Keratinocyte (primary cell): ENCODE data around the gene ZNF443. TPM values are rescaled to one million over a fixed set of nuclear protein-coding genes. Genes with fewer than 3 reads are reported as not detected.
A peak's percentile ranks its signal among the peaks of the same experiment; 100 is the strongest.
"Not testable (repeated sequence)": the region's sequence is repeated elsewhere in the genome, so short reads cannot be mapped to it uniquely, and the experiment has no call there.

Experiments used
- DNase-seq: peaks from one replicate; pipeline ENCODE4 v3.0.0-alpha.2; 2011; ENCODE audit warnings: low read depth, missing footprints, low spot score
- FAIRE-seq: peaks from 2 replicates; lab custom pipeline; 2011; peaks lifted over from hg19 to GRCh38; lab: Jason Lieb, UNC
- H2AFZ ChIP-seq: 2 replicates; pipeline ENCODE4 v1.6.0; 2012; ENCODE audit warnings: low read length, control low read depth, inconsistent platforms; ENCODE audit not compliant: control insufficient read depth
- H3K27ac ChIP-seq: 2 replicates; pipeline ENCODE4 v1.5.1; 2011; ENCODE audit warnings: low read length; ENCODE audit not compliant: control insufficient read depth, insufficient read depth
- H3K27me3 ChIP-seq: 3 replicates; pipeline ENCODE4 v1.6.0; 2011; ENCODE audit warnings: low read length; ENCODE audit not compliant: control insufficient read depth, insufficient read depth; ENCODE audit errors: extremely low read depth
- H3K36me3 ChIP-seq, 2 experiments: 2 replicates in 1 of 2; 3 replicates in 1 of 2; pipeline ENCODE4 v1.5.1; 2011; ENCODE audit warnings: low read length in 2 of 2, mild to moderate bottlenecking in 1 of 2; ENCODE audit not compliant: control insufficient read depth in 2 of 2, insufficient read depth in 2 of 2; ENCODE audit errors: extremely low read depth in 1 of 2
- H3K4me1 ChIP-seq: 3 replicates; pipeline ENCODE4 v1.5.1; 2011; ENCODE audit warnings: low read length; ENCODE audit not compliant: control insufficient read depth, insufficient read depth; ENCODE audit errors: extremely low read depth
- H3K4me2 ChIP-seq: 3 replicates; pipeline ENCODE4 v1.6.0; 2011; ENCODE audit warnings: low read depth, low read length; ENCODE audit not compliant: control insufficient read depth, insufficient read depth; ENCODE audit errors: extremely low read depth
- H3K4me3 ChIP-seq, 3 experiments: fragments of 200-600 bp in 1 of 3; sonication (generic) in 1 of 3; 2 replicates in 2 of 3; 3 replicates in 1 of 3; pipeline ENCODE4 v1.5.1; 2011 to 2016; ENCODE audit warnings: low read length in 3 of 3, mild to moderate bottlenecking in 3 of 3, control low read depth in 2 of 3, inconsistent platforms in 1 of 3, low read depth in 1 of 3, mixed read lengths in 1 of 3, mixed run types in 1 of 3, moderate library complexity in 1 of 3; ENCODE audit not compliant: control insufficient read depth in 2 of 3, insufficient read depth in 2 of 3; ENCODE audit errors: extremely low read depth in 1 of 3
- H3K79me2 ChIP-seq: 2 replicates; pipeline ENCODE4 v1.6.0; 2012; ENCODE audit warnings: low read length; ENCODE audit not compliant: control insufficient read depth, insufficient read depth
- H3K9ac ChIP-seq: 3 replicates; pipeline ENCODE4 v1.6.0; 2011; ENCODE audit warnings: low read length; ENCODE audit not compliant: control insufficient read depth, insufficient read depth; ENCODE audit errors: extremely low read depth
- H3K9me1 ChIP-seq: 3 replicates; pipeline ENCODE4 v1.6.0; 2011; ENCODE audit warnings: low read length; ENCODE audit not compliant: control insufficient read depth, insufficient read depth; ENCODE audit errors: extremely low read depth
- H3K9me3 ChIP-seq: 2 replicates; pipeline ENCODE4 v1.5.1; 2012; ENCODE audit warnings: low read depth, low read length; ENCODE audit not compliant: control insufficient read depth
- H4K20me1 ChIP-seq: 3 replicates; pipeline ENCODE4 v1.6.0; 2011; ENCODE audit warnings: low read length; ENCODE audit not compliant: control insufficient read depth, insufficient read depth; ENCODE audit errors: extremely low read depth
- EZH2 ChIP-seq: IDR thresholded peaks from one replicate; pipeline ENCODE4 v1.6.1; 2012; ENCODE audit warnings: inconsistent platforms, mild to moderate bottlenecking, low read length, moderate library complexity
- dilution Hi-C: fragments of 300-500 bp; cut with MboI; formaldehyde crosslinking; loops from one replicate; pipeline ENCODE4 v1.7.0; 2020; ENCODE audit warnings: low sequenced_read_pairs; ENCODE audit not compliant: extremely low pct_ligation_motif_present
- polyA plus RNA-seq, 5 experiments: library from polyadenylated mRNA; depleted of rRNA in 3 of 5; stranded (reverse) in 3 of 5; stranded (forward) in 1 of 5; unstranded in 1 of 5; fragments of >200 nt; gene quantifications; 1 replicate in 1 of 5; 2 replicates in 3 of 5; 3 replicates in 1 of 5; pipeline versions ENCODE4 v1.2.1 to v1.2.3, GENCODE V29; 2011 to 2012; ENCODE audit warnings: missing spikeins in 2 of 5, low read depth in 1 of 5, low replicate concordance in 1 of 5
- TF ChIP-seq, protein P1 (sequence below), 3 experiments: IDR thresholded peaks in 1 of 3; conservative IDR thresholded peaks in 1 of 3; optimal IDR thresholded peaks in 1 of 3; 2 replicates in 2 of 3; 3 replicates in 1 of 3; pipeline versions ENCODE3 to v1.5.1; 2011; ENCODE audit warnings: low read length in 3 of 3, mild to moderate bottlenecking in 3 of 3, moderate library complexity in 2 of 3, control low read depth in 1 of 3, inconsistent platforms in 1 of 3; ENCODE audit not compliant: insufficient read depth in 2 of 3; ENCODE audit errors: extremely low read depth in 1 of 3

Gene ZNF443
- polyA plus RNA-seq, 1 donor (not counting 4 experiments of a cell fraction or from before 2014, with no cell fraction given): 3.1 TPM

DNA sequence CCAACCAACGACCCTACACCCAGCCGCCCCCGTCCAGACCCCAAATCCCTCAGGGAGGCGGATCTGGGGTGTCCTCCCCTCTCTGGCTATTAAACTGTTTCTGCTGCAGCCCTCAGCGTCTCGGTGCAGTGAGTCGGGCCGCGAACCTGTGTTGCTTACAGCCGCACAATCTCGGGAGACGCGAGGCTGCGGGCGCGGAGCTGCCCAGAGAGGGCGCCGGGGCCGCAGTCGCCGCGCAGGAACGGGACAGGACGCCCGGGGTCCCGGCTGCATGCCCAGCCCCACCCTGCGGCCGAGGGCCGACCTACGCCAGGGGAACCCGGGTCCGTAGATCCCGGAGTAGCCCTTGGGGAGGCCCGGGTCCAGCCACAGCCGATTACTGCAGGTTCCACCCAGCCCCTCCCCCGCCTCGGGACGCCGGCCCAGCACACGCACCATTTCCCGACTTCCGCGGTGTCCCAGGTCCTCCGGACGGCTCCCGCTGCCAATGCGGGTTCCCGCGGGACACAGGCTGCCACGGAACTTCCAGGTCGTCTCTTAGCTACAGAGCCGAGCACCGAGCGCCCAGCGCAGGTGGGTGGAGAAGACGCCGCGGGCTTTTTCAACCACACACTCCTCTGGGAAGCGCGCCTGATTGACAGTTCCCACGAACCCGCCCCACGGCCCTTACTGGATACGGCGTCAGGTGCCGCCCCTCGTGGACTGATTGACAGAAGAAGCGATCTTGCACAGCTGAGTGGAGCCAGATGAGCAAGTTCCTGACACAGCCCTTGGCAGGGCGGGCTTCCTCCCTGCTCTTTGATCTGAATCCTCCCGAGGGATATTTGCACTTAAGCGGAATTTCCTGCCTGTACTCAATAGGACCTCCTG lies 40.0 kb downstream of the ZNF443 start, which contains the start of gene ZNF799:
TSS of gene ZNF799 (minus strand) at position 639 of the 870 bp plus-strand sequence. CDS start at position 438, 201 bp downstream.
- Histone ChIP-seq H3K79me2 (peaks cover 5% of the 10 kb centered on the region), H3K27me3 (no peaks in the 10 kb centered on the region), H4K20me1 (no peaks in the 10 kb centered on the region), H3K9ac (peak within 1 kb of the TSS; percentile 81), H3K4me1 (no peaks in the 10 kb centered on the region), H3K9me1 (no peaks in the 10 kb centered on the region), H3K9me3 (no peaks in the 10 kb centered on the region), H3K27ac (peak within 1 kb of the TSS; percentile 57), H2AFZ (peak within 1 kb of the TSS; percentile 88), H3K4me2 (peak within 1 kb of the TSS; percentile 80), H3K36me3 (no peaks in the 10 kb centered on the region), H3K4me3 (peak within 1 kb of the TSS; percentile 71 to 90 (median 78))
- DNase-seq (peak; percentile 79), FAIRE-seq (peak; percentile 96)
- TF ChIP-seq, protein P1, sequence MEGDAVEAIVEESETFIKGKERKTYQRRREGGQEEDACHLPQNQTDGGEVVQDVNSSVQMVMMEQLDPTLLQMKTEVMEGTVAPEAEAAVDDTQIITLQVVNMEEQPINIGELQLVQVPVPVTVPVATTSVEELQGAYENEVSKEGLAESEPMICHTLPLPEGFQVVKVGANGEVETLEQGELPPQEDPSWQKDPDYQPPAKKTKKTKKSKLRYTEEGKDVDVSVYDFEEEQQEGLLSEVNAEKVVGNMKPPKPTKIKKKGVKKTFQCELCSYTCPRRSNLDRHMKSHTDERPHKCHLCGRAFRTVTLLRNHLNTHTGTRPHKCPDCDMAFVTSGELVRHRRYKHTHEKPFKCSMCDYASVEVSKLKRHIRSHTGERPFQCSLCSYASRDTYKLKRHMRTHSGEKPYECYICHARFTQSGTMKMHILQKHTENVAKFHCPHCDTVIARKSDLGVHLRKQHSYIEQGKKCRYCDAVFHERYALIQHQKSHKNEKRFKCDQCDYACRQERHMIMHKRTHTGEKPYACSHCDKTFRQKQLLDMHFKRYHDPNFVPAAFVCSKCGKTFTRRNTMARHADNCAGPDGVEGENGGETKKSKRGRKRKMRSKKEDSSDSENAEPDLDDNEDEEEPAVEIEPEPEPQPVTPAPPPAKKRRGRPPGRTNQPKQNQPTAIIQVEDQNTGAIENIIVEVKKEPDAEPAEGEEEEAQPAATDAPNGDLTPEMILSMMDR (optimal IDR thresholded peaks at IDR 0.05 in 1 of 3, IDR thresholded peaks at IDR 0.05 in 1 of 3, conservative IDR thresholded peaks at IDR 0.05 in 1 of 3; ENCODE audit: extremely low read depth in 1 of 3, insufficient read depth in 2 of 3, low read length in 3 of 3): no peak
- no peak for TF ChIP-seq EZH2
- dilution Hi-C loops: no loop called here

DNA sequence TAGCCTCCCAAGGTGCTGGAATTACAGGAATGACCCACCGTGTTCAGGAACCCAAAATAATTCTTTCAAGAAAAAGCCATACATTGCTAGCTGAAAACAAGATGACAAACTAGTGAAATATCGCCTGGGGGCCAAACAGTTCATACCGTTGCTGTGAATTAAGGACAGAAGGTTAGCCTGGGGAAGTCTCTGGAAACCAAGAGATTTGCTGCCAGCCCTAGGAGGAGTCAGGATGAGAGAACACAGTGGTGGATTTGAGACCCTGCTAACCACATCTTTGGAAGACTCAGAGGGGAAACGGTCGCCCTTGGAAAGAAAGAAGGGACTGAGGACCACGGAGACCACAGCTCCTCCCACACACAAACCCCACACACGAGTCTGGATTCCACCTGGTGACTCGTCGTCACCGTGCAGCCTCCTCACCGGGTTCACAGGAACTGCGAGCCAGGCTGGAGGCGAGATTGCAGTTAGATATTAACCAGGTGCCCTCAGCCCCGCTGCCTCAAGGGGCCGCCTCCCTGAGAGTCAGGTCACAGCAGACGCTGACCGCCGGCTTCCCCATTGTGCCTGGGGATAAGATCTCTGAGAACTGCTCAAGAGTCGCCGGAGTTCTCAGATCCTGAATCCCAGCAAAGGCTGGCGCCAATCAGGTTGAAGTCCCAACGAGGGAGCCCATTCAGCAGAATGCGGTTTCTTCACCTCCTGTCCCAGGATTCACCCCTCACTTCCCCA lies 40.8 kb downstream of the ZNF443 start:
- H3K4me1 ChIP-seq, H3K27me3 ChIP-seq, dilution Hi-C loops, DNase-seq, H3K79me2 ChIP-seq, H3K9me1 ChIP-seq, H3K36me3 ChIP-seq, H3K9me3 ChIP-seq, H4K20me1 ChIP-seq: not testable (repeated sequence)
- Histone ChIP-seq H2AFZ (peak overlapping the region; percentile 88), H3K4me3 (peak overlapping the region; percentile 71 to 90 (median 78)), H3K4me2 (peak overlapping the region; percentile 80), H3K9ac (peak overlapping the region; percentile 81), H3K27ac (peak overlapping the region; percentile 57)
- peak; percentile 76 for FAIRE-seq

DNA sequence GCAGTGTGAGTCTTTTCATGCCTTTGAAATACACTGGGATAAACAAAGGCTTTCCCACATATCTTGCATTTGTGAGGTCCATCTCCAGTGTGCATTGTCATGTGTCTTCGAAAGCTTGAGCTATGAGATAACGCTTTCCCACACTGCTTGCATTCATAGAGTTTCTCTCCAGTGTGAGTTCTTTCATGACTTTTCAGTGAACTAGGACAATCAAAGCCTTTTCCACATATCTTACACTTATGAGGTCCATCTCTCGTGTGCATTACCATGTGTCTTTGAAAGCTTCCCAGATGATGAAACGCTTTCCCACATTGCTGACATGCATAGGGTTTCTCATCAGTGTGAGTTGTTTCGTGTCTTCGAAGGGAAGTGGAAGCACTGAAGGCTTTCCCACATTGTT lies 49.7 kb downstream of the ZNF443 start:
- H3K9me1 ChIP-seq, H3K9me3 ChIP-seq, H4K20me1 ChIP-seq, H3K27ac ChIP-seq, H3K4me3 ChIP-seq, H3K4me1 ChIP-seq, H3K36me3 ChIP-seq, H3K4me2 ChIP-seq, H3K9ac ChIP-seq, H3K27me3 ChIP-seq, DNase-seq, H2AFZ ChIP-seq, dilution Hi-C loops, H3K79me2 ChIP-seq, FAIRE-seq: not testable (repeated sequence)

DNA sequence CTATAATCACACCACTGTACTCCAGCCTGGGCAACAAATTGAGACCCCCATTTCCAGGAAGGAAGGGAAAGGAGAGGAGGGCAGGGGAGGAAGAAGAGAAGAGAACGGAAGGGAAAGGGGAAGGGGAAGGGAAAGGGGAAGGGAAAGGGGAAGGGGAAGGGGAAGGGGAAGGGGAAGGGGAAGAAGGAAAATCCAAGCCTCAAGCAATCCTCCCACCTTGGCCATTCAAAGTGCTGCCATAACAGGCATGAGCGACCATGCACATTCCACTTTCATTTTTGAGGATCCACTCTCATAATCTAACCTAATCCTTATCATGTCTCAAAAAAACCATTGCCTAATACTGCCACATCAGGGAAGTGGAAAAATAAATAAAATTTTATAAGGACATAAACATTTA lies 54.5 kb downstream of the ZNF443 start:
- H3K4me1 ChIP-seq, H3K9me3 ChIP-seq, H4K20me1 ChIP-seq, H2AFZ ChIP-seq, H3K27me3 ChIP-seq, H3K9me1 ChIP-seq, H3K4me2 ChIP-seq, dilution Hi-C loops, H3K27ac ChIP-seq, H3K79me2 ChIP-seq, H3K36me3 ChIP-seq, FAIRE-seq, H3K9ac ChIP-seq, H3K4me3 ChIP-seq, DNase-seq: not testable (repeated sequence)
